ENCODE results near the gene CFB. TPM values are rescaled to one million over a fixed set of nuclear protein-coding genes. Genes with fewer than 3 reads are reported as not detected.
"Not testable (repeated sequence)": the region's sequence is repeated elsewhere in the genome, so short reads cannot be mapped to it uniquely, and the experiment has no call there.

The CFB gene
- total and polyA plus RNA-seq, 2 of the 13 experiments (the other 11 are each of a cell fraction or from before 2014, with no cell fraction given): 171 to 513 TPM

GRCh38 chr6:31976065-31976464 lies 30.2 kb downstream of the CFB start:
- H3K27me3 ChIP-seq (ENCODE audit: control insufficient read depth in 1 of 2, insufficient read depth in 2 of 2, low read length in 2 of 2); intact Hi-C loops (cut with micrococcal nuclease; ENCODE audit: unreplicated experiment); H3K9ac ChIP-seq (ENCODE audit: insufficient read depth, low read depth, low read length); BruUV-seq (replicated peaks); H3K27ac ChIP-seq (ENCODE audit: extremely low read length, insufficient read depth, low read length); in situ Hi-C loops (cut with HindIII; ENCODE audit: extremely low pct_ligation_motif_present, low pct_unique_long_range_greater_than_20kb); CTCF ChIA-PET (ENCODE audit: low intra/inter-chr PET ratio, low total read pairs); H4K20me1 ChIP-seq (ENCODE audit: insufficient read depth, low read length); H3K4me3 ChIP-seq (replicated peaks in 1 of 3; ENCODE audit: insufficient read depth in 1 of 3, low read depth in 2 of 3, low read length in 3 of 3); H3K4me2 ChIP-seq (ENCODE audit: low read depth, low read length); FAIRE-seq; ATAC-seq; H3K9me3 ChIP-seq (ENCODE audit: low read length); H2AFZ ChIP-seq (ENCODE audit: low read length); H3K36me3 ChIP-seq (replicated peaks in 1 of 2; ENCODE audit: control insufficient read depth in 1 of 2, insufficient read depth in 2 of 2, low read length in 2 of 2); DNase-seq (ENCODE audit: low spot score): not testable (repeated sequence)
- TF ChIP-seq RBFOX2 (IDR thresholded peaks at IDR 0.05; ENCODE audit: low read depth, low read length): peak; percentile 41; the same call in 1 of the 2 replicates
- peaks cover 27% of the 10 kb centered on the region for H3K4me1 ChIP-seq (ENCODE audit: insufficient read depth, low read length)
- 85% methylated on average over 12 of the region's 30 CpGs for WGBS (ENCODE audit: low lambda C conversion rate)
- H3K79me2 ChIP-seq (ENCODE audit: insufficient read depth, low read length): peaks cover 21% of the 10 kb centered on the region
- POLR2A ChIA-PET: interaction anchor here (0.7 kb wide), 1 partner anchor 88 kb away, joined by 3 read pairs; no protein-coding TSS in a partner anchor

- TF ChIP-seq ZNF138 (CRISPR knock-in tag; IDR thresholded peaks at IDR 0.05; ENCODE audit: low read depth) (no peak), PHF5A (CRISPR knock-in tag; IDR thresholded peaks at IDR 0.05; ENCODE audit: low read depth, unreplicated experiment) (no peak), ZNF121 (CRISPR knock-in tag; IDR thresholded peaks at IDR 0.05) (peak; percentile 84), KDM2A (CRISPR knock-in tag; IDR thresholded peaks at IDR 0.05; ENCODE audit: borderline replicate concordance, low read depth) (no peak), KDM6A (CRISPR knock-in tag; IDR thresholded peaks at IDR 0.05; ENCODE audit: low read depth) (no peak), ELF3 (CRISPR knock-in tag; IDR thresholded peaks at IDR 0.05) (no peak)
- H3K27me3 ChIP-seq (ENCODE audit: control insufficient read depth in 1 of 2, insufficient read depth in 2 of 2, low read length in 2 of 2): no peaks in the 10 kb centered on the region
- peaks cover 0 to 7% of the 10 kb centered on the region in 2 experiments; a peak in 2 of 5 replicates for H3K36me3 ChIP-seq (replicated peaks in 1 of 2; ENCODE audit: control insufficient read depth in 1 of 2, insufficient read depth in 2 of 2, low read length in 2 of 2)
- H3K4me2 ChIP-seq (ENCODE audit: low read depth, low read length): no peak overlapping the region
- H3K9me3 ChIP-seq (ENCODE audit: low read length): no peaks in the 10 kb centered on the region
- FAIRE-seq: no peak
- POLR2A ChIA-PET: interaction anchor here (0.6 kb wide), 1 partner anchor 28 kb away, joined by 4 read pairs; no protein-coding TSS in a partner anchor
- no peak overlapping the region for H3K4me3 ChIP-seq (replicated peaks in 1 of 3; ENCODE audit: insufficient read depth in 1 of 3, low read depth in 2 of 3, low read length in 3 of 3)
- no peaks in the 10 kb centered on the region for H4K20me1 ChIP-seq (ENCODE audit: insufficient read depth, low read length)
- intact Hi-C loops (cut with micrococcal nuclease; ENCODE audit: unreplicated experiment) (no loop called here), in situ Hi-C loops (cut with HindIII; ENCODE audit: extremely low pct_ligation_motif_present, low pct_unique_long_range_greater_than_20kb) (no loop called here)
- no peak for ATAC-seq
- BruUV-seq (replicated peaks): no TSS peak
- H3K9ac ChIP-seq (ENCODE audit: insufficient read depth, low read depth, low read length): no peak overlapping the region
- WGBS (ENCODE audit: low lambda C conversion rate): 96% methylated on average over 12 of the region's 12 CpGs
- CTCF ChIA-PET (ENCODE audit: low intra/inter-chr PET ratio, low total read pairs): no interaction called here
- H2AFZ ChIP-seq (ENCODE audit: low read length): no peak overlapping the region
- H3K27ac ChIP-seq (ENCODE audit: extremely low read length, insufficient read depth, low read length): no peak overlapping the region
- H3K79me2 ChIP-seq (ENCODE audit: insufficient read depth, low read length): peaks cover 10% of the 10 kb centered on the region
- H3K4me1 ChIP-seq (ENCODE audit: insufficient read depth, low read length): peaks cover 19% of the 10 kb centered on the region
- DNase-seq (ENCODE audit: low spot score): no peak
These were observed 32.0 kb downstream of the CFB start for GRCh38 chr6:31977816-31978431.
